HCT116 (cell line): ENCODE measurements around the gene RTF2.

Experiments
- CTCF ChIP-seq, 3 experiments: fragments of 200-600 bp in 1 of 3; sonication (generic) in 1 of 3; IDR thresholded peaks in 2 of 3; conservative IDR thresholded peaks in 1 of 3; 2 replicates each; pipeline ENCODE4 v1.5.1; 2012 to 2017; ENCODE audit warnings: low read depth in 2 of 3, low read length in 2 of 3, antibody characterized with exemption in 1 of 3, borderline replicate concordance in 1 of 3, control low read depth in 1 of 3, mild to moderate bottlenecking in 1 of 3, mixed read lengths in 1 of 3, mixed run types in 1 of 3, moderate library complexity in 1 of 3; ENCODE audit not compliant: insufficient read depth in 1 of 3
- EGR1 ChIP-seq: IDR thresholded peaks from 2 replicates; pipeline ENCODE4 v1.6.1; 2012; ENCODE audit warnings: low read depth
- EZH2 ChIP-seq: fragments of 200-600 bp; sonication (generic); IDR thresholded peaks from 2 replicates; pipeline ENCODE4 v1.6.1; 2017; ENCODE audit warnings: antibody characterized with exemption, mixed run types
- POLR2A ChIP-seq: IDR thresholded peaks from 2 replicates; pipeline ENCODE4 v1.7.0; 2011; ENCODE audit warnings: borderline replicate concordance; ENCODE audit not compliant: insufficient read depth, insufficient read length; ENCODE audit errors: extremely low read depth
- RAD21 ChIP-seq: IDR thresholded peaks from 2 replicates; pipeline ENCODE4 v1.6.1; 2012; ENCODE audit warnings: low read depth, mild to moderate bottlenecking

- TF ChIP-seq RAD21 (no peak), POLR2A (no peak), EZH2 (no peak), CTCF (IDR thresholded peaks at IDR 0.05 in 2 of 3, conservative IDR thresholded peaks at IDR 0.05 in 1 of 3; ENCODE audit: borderline replicate concordance in 1 of 3, insufficient read depth in 1 of 3, low read depth in 2 of 3, low read length in 2 of 3) (no peak), EGR1 (no peak)
Measured at GRCh38 chr20:56431471-56431870, 37.0 kb upstream of the RTF2 start.
